Measurements from ENCODE around the gene TSFM. TPM values are rescaled to one million over a fixed set of nuclear protein-coding genes. Genes with fewer than 3 reads are reported as not detected.

Gene TSFM
- total and polyA plus RNA-seq, 2 of the 4 experiments (the other 2 are of a cell fraction): 11.5 to 14.0 TPM

GRCh38 chr12:57795354-57795753 lies 12.8 kb downstream of the TSFM start:
- no peak overlapping the region for H4K5ac ChIP-seq (ENCODE audit: low read depth, low read length)
- dilution Hi-C loops (cut with HindIII; ENCODE audit: low sequenced_read_pairs, unreplicated experiment) (no loop called here), in situ Hi-C loops (cut with MboI; ENCODE audit: low sequenced_read_pairs) (no loop called here), intact Hi-C loops (cut with micrococcal nuclease) (no loop called here)
- no peaks in the 10 kb centered on the region for H3K9me1 ChIP-seq (ENCODE audit: insufficient read depth, low read length)
- no peak overlapping the region for H2BK20ac ChIP-seq (ENCODE audit: low read depth, low read length)
- H3K4ac ChIP-seq (ENCODE audit: low read depth, low read length): no peak overlapping the region
- no peak overlapping the region for H2BK120ac ChIP-seq (ENCODE audit: low read depth, low read length)
- no peaks in the 10 kb centered on the region for H3K9me3 ChIP-seq (ENCODE audit: control insufficient read depth, insufficient read depth, low read length)
- H3K4me3 ChIP-seq (ENCODE audit: insufficient read depth, low read depth, low read length): no peak overlapping the region
- DNase-seq: peak; percentile 37
- peaks cover 2% of the 10 kb centered on the region; the same call in 1 of the 2 replicates for H3K4me1 ChIP-seq (ENCODE audit: control insufficient read depth, insufficient read depth, low read length)
- no peak overlapping the region for H4K8ac ChIP-seq (ENCODE audit: low read depth in 2 of 2, low read length in 2 of 2)
- WGBS, 2 experiments (ENCODE audit: extremely low coverage in 2 of 2, insufficient read length in 1 of 2): no CpG with 5 or more reads among the region's 6 CpGs
- H2BK15ac ChIP-seq (ENCODE audit: low read depth, low read length): no peak overlapping the region
- H3K23ac ChIP-seq (ENCODE audit: low read depth, low read length): no peak overlapping the region
- no peak overlapping the region for H3K56ac ChIP-seq (ENCODE audit: extremely low read depth, insufficient read depth, low read length)
- no peak overlapping the region for H2BK5ac ChIP-seq (ENCODE audit: low read depth, low read length, poor library complexity, severe bottlenecking)
- no peak overlapping the region for H2AK5ac ChIP-seq (ENCODE audit: low read depth, low read length)
- H3K27ac ChIP-seq (ENCODE audit: insufficient read depth, low read length): no peak overlapping the region
- H3K79me1 ChIP-seq (ENCODE audit: low read depth in 1 of 2, low read length in 2 of 2): peaks cover 21 to 23% of the 10 kb centered on the region in 2 experiments
- POLR2A ChIA-PET (ENCODE audit: unreplicated experiment): interaction anchor here (0.6 kb wide), 1 partner anchor 71 kb away, joined by 4 read pairs; no protein-coding TSS in a partner anchor
- H4K91ac ChIP-seq (ENCODE audit: insufficient read depth, low read depth, low read length): no peak overlapping the region
- no peak for ATAC-seq (ENCODE audit: low read depth)
- peaks cover 3% of the 10 kb centered on the region; the same call in 1 of the 2 replicates for H4K20me1 ChIP-seq (ENCODE audit: insufficient read depth, low read length)
- no TSS peak for BruUV-seq (replicated peaks)
- H3K14ac ChIP-seq (replicated peaks; ENCODE audit: low read depth, low read length): no peak overlapping the region
- H2AK9ac ChIP-seq (replicated peaks; ENCODE audit: low read depth, low read length, poor library complexity): no peak overlapping the region
- no peak overlapping the region for H2AFZ ChIP-seq (replicated peaks; ENCODE audit: low read length, poor library complexity)
- TF ChIP-seq BHLHE40 (IDR thresholded peaks at IDR 0.05; ENCODE audit: low read depth, low read length): no peak
- TF ChIP-seq FOS (IDR thresholded peaks at IDR 0.05; ENCODE audit: low read depth, low read length): no peak
- no peak for TF ChIP-seq RAD21 (IDR thresholded peaks at IDR 0.05; ENCODE audit: low read length)
- no peak for TF ChIP-seq NFE2L2 (IDR thresholded peaks at IDR 0.05; ENCODE audit: low read depth, low read length)
- TF ChIP-seq MXI1 (IDR thresholded peaks at IDR 0.05; ENCODE audit: borderline replicate concordance, low read depth, low read length): no peak
- TF ChIP-seq MAFK (IDR thresholded peaks at IDR 0.05; ENCODE audit: low read depth, low read length): no peak
- no peak for TF ChIP-seq CHD1 (IDR thresholded peaks at IDR 0.05; ENCODE audit: low read depth, low read length)
- TF ChIP-seq RCOR1 (IDR thresholded peaks at IDR 0.05; ENCODE audit: insufficient replicate concordance, low read length): no peak
- TF ChIP-seq CEBPB (IDR thresholded peaks at IDR 0.05; ENCODE audit: low read depth, low read length): no peak
- no peak for TF ChIP-seq MAZ (IDR thresholded peaks at IDR 0.05; ENCODE audit: borderline replicate concordance, low read depth, low read length)
- TF ChIP-seq ELK1 (IDR thresholded peaks at IDR 0.05; ENCODE audit: borderline replicate concordance, low read depth, low read length): no peak
- no peaks in the 10 kb centered on the region for H3K27me3 ChIP-seq (ENCODE audit: control insufficient read depth, insufficient read depth, low read length)
- peaks cover 39% of the 10 kb centered on the region for H3K36me3 ChIP-seq (ENCODE audit: control insufficient read depth, insufficient read depth, low read length)
- no peak overlapping the region for H3K9ac ChIP-seq (ENCODE audit: low read depth, low read length)
- CTCF ChIA-PET: no interaction called here
- no peak overlapping the region for H3K4me2 ChIP-seq (ENCODE audit: low read depth, low read length)
- no peak overlapping the region for H3K18ac ChIP-seq (ENCODE audit: low read depth, low read length)
